Gastrocnemius medialis (tissue), 4 donors: ENCODE results near the gene IRS2. TPM values are rescaled to one million over a fixed set of nuclear protein-coding genes. Genes with fewer than 3 reads are reported as not detected.

Source experiments
- ATAC-seq, 2 donors: fragments of 150-250 bp; one replicate each; pipeline ENCODE4 v1.9.1; 2016
- DNase-seq, 2 donors: peaks; one replicate each; pipeline ENCODE4 v3.0.0-alpha.2; 2019
- H3K27ac ChIP-seq, 4 donors: fragments of 200-600 bp; sonication (generic); 1 replicate in 1 of 4; 2 replicates in 3 of 4; pipeline ENCODE4 v1.5.1; 2016 to 2018; ENCODE audit warnings: mild to moderate bottlenecking in 2 of 4, moderate library complexity in 1 of 4
- H3K27me3 ChIP-seq, 3 donors: fragments of 200-600 bp; sonication (generic) in 2 of 3; 1 replicate in 1 of 3; 2 replicates in 2 of 3; pipeline versions ENCODE4 v1.5.1 to v1.6.0; 2016 to 2019; ENCODE audit warnings: mild to moderate bottlenecking in 1 of 3, moderate library complexity in 1 of 3
- H3K36me3 ChIP-seq, 2 donors: fragments of 200-600 bp; sonication (generic) in 1 of 2; one replicate each; pipeline ENCODE4 v1.5.1; 2017 to 2018
- H3K4me1 ChIP-seq, 2 donors: fragments of 200-600 bp; sonication (generic) in 1 of 2; one replicate each; pipeline ENCODE4 v1.5.1; 2016 to 2017; ENCODE audit warnings: mild to moderate bottlenecking in 2 of 2
- H3K4me3 ChIP-seq, 4 donors: fragments of 200-600 bp; sonication (generic) in 3 of 4; 1 replicate in 1 of 4; 2 replicates in 3 of 4; pipeline ENCODE4 v1.5.1; 2016 to 2019; ENCODE audit warnings: mild to moderate bottlenecking in 2 of 4
- H3K9me3 ChIP-seq, 3 donors: fragments of 200-600 bp; sonication (generic) in 2 of 3; 1 replicate in 1 of 3; 2 replicates in 2 of 3; pipeline ENCODE4 v1.5.1; 2016 to 2019
- CTCF ChIP-seq, 5 experiments: fragments of 450-650 bp in 3 of 5; fragments of 200-600 bp in 2 of 5; sonication (generic) in 2 of 5; IDR thresholded peaks in 4 of 5; conservative IDR thresholded peaks in 1 of 5; 1 replicate in 4 of 5; 2 replicates in 1 of 5; pipeline ENCODE4 v1.5.1; 2016 to 2019; ENCODE audit warnings: antibody characterized with exemption in 5 of 5, mild to moderate bottlenecking in 3 of 5, moderate library complexity in 3 of 5
- POLR2A ChIP-seq, 2 donors: fragments of 450-650 bp; IDR thresholded peaks; one replicate each; pipeline ENCODE4 v1.6.1; 2017; ENCODE audit warnings: antibody characterized with exemption in 2 of 2, mild to moderate bottlenecking in 2 of 2, moderate library complexity in 2 of 2
- in situ Hi-C, 4 donors: fragments of 200-750 bp; cut with MboI; loops; one replicate each; pipeline versions ENCODE4 v1.15.0 to v1.8.0; 2017; ENCODE audit warnings: low sequenced_read_pairs in 4 of 4
- intact Hi-C: fragments of 100-400 bp; cut with DNase I; formaldehyde crosslinking; loops from one replicate; pipeline ENCODE4 v1.15.1; 2023; ENCODE audit warnings: low total_unique reads
- total RNA-seq, 4 donors: library from RNA; depleted of rRNA; stranded (reverse); fragments of >200 nt; gene quantifications; one replicate each; pipeline versions ENCODE4 v1.1.0 to v1.2.3, GENCODE V29; 2016

The IRS2 gene
- total RNA-seq, 4 donors from 2014 or later: 23.8 to 65.6 (median 28.7) TPM

GRCh38 chr13:109744512-109745051 lies 41.8 kb downstream of the IRS2 start:
- no peak for DNase-seq
- intact Hi-C loops: no loop called here

GRCh38 chr13:109743706-109744453 lies 42.5 kb downstream of the IRS2 start:
- Histone ChIP-seq H3K27ac (no peak overlapping the region), H3K4me1 (no peaks in the 10 kb centered on the region), H3K4me3 (no peak overlapping the region), H3K36me3 (no peaks in the 10 kb centered on the region), H3K27me3 (no peaks in the 10 kb centered on the region), H3K9me3 (no peaks in the 10 kb centered on the region)
- no peak for TF ChIP-seq POLR2A (IDR thresholded peaks at IDR 0.05)
- TF ChIP-seq CTCF (IDR thresholded peaks at IDR 0.05 in 4 of 5, conservative IDR thresholded peaks at IDR 0.05 in 1 of 5): no peak
- DNase-seq: no peak
- ATAC-seq: peak in 1 of 2 donors; percentile 5
- intact Hi-C loops: no loop called here
- in situ Hi-C loops: no loop called here

More at GRCh38 chr13:109744512-109745051, 41.8 kb downstream of the IRS2 start:
- H3K4me1 ChIP-seq: no peaks in the 10 kb centered on the region
- no peak overlapping the region for H3K4me3 ChIP-seq
- TF ChIP-seq CTCF (IDR thresholded peaks at IDR 0.05 in 4 of 5, conservative IDR thresholded peaks at IDR 0.05 in 1 of 5): no peak
- TF ChIP-seq POLR2A (IDR thresholded peaks at IDR 0.05): no peak
- ATAC-seq: peak; percentile 17 to 47
- in situ Hi-C loops: no loop called here
- H3K9me3 ChIP-seq: no peaks in the 10 kb centered on the region
- H3K27ac ChIP-seq: no peak overlapping the region
- no peaks in the 10 kb centered on the region for H3K36me3 ChIP-seq
- H3K27me3 ChIP-seq: no peaks in the 10 kb centered on the region

- in situ Hi-C loops (no loop called here), intact Hi-C loops (no loop called here)
- Histone ChIP-seq H3K36me3 (no peaks in the 10 kb centered on the region), H3K27ac (no peak overlapping the region), H3K27me3 (no peaks in the 10 kb centered on the region), H3K9me3 (no peaks in the 10 kb centered on the region), H3K4me3 (no peak overlapping the region), H3K4me1 (no peaks in the 10 kb centered on the region)
- TF ChIP-seq POLR2A (IDR thresholded peaks at IDR 0.05) (no peak), CTCF (IDR thresholded peaks at IDR 0.05 in 4 of 5, conservative IDR thresholded peaks at IDR 0.05 in 1 of 5) (no peak)
- DNase-seq (no peak), ATAC-seq (no peak)
Measured at GRCh38 chr13:109741966-109742365, 44.4 kb downstream of the IRS2 start.

- Histone ChIP-seq H3K27ac (no peak overlapping the region), H3K27me3 (no peaks in the 10 kb centered on the region), H3K4me1 (no peaks in the 10 kb centered on the region), H3K36me3 (no peaks in the 10 kb centered on the region), H3K4me3 (no peak overlapping the region), H3K9me3 (no peaks in the 10 kb centered on the region)
- TF ChIP-seq POLR2A (IDR thresholded peaks at IDR 0.05) (no peak), CTCF (IDR thresholded peaks at IDR 0.05 in 4 of 5, conservative IDR thresholded peaks at IDR 0.05 in 1 of 5) (no peak)
- no peak for ATAC-seq
- DNase-seq: no peak
- intact Hi-C loops (no loop called here), in situ Hi-C loops (no loop called here)
Measured at GRCh38 chr13:109740721-109741120, 45.7 kb downstream of the IRS2 start.
